ENCODE measurements around the gene PRR14L.
A peak's percentile ranks its signal among the peaks of the same experiment; 100 is the strongest.
"Not testable (repeated sequence)": the region's sequence is repeated elsewhere in the genome, so short reads cannot be mapped to it uniquely, and the experiment has no call there.

Gene PRR14L

DNA sequence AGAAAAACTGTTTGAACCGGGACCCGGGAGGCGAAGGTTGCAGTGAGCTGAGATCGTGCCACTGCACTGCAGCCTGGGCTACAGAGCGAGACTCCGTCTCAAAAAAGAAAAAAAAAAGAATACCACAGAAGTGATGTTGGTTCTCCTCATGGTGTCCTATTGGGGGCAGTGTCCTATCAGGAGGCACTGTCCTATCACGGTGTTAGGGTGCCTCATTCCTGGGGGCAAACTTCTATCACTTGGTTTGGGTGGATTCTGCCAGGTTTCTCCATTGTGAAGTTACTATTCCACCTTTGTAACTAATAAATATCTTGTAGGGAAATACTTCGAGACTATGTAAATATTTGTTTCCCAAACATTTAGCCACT lies 19.6 kb downstream of the PRR14L start:
- H3K27ac ChIP-seq, result no peak overlapping the region
- TF ChIP-seq ZFX (IDR thresholded peaks at IDR 0.05; ENCODE audit: borderline replicate concordance) (no peak), CTCF (IDR thresholded peaks at IDR 0.05) (peak; percentile 61)

GRCh38 chr22:31728857-31729256 lies 21.1 kb downstream of the PRR14L start:
- TF ChIP-seq CTCF (IDR thresholded peaks at IDR 0.05) (no peak), ZFX (IDR thresholded peaks at IDR 0.05; ENCODE audit: borderline replicate concordance) (no peak)

DNA sequence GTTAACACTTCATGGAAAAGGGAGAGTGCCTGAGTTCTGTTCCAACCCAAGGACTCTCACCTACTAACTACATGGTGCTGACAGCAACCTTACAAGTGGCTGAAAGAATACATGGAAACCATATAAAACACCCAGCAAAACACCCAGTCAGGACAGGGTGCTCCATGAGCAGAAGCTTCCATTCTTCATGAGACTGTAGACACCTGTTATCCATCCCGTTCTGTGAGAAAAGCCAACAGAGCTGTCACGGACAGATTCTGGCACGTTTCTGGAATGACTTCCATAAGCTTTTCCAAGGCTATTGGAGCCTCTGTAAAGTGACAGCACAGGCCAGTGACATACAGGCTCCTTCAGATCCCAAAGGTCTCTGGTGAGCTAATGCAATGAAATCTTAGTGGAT lies 23.2 kb downstream of the PRR14L start:
- TF ChIP-seq ZFX (IDR thresholded peaks at IDR 0.05; ENCODE audit: borderline replicate concordance) (no peak), CTCF (IDR thresholded peaks at IDR 0.05) (no peak)
- no peak overlapping the region for H3K27ac ChIP-seq

More at GRCh38 chr22:31728857-31729256, 21.1 kb downstream of the PRR14L start:
- no peak overlapping the region for H3K27ac ChIP-seq

GRCh38 chr22:31723723-31724122 lies 26.2 kb downstream of the PRR14L start:
- H3K27ac ChIP-seq, result no peak overlapping the region
- TF ChIP-seq ZFX (IDR thresholded peaks at IDR 0.05; ENCODE audit: borderline replicate concordance) (no peak), CTCF (IDR thresholded peaks at IDR 0.05) (no peak)

DNA sequence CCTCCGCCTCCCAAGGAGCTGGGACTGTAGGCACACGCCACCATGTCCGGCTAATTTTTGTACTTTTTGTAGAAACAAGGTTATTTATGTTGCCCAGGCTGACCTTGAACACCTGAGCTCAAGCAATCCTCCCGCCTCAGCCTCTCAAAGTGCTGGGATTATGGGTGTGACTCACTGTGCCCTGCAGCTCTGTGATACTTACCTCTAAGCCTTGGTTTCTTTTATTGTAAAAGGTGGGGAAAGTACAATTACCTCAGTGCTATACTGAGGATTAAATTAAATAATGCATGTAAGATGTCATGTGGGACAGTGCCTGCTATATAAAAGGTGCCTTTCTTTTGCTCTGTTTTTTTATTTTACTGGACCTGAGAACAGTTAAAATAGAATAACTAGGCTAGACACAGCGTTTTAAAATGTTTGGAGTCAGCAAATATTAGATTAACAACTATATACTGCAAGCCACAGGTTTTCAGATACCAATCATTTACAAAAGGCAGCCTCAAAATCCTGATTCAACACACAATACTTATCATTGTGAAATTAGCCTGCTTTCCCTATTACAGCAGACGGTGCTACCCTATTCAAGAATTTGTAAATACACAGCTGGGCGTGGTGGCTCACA lies 30.0 kb downstream of the PRR14L start:
- H3K27ac ChIP-seq, result no peak overlapping the region
- TF ChIP-seq CTCF (IDR thresholded peaks at IDR 0.05), result no peak
- no peak for TF ChIP-seq ZFX (IDR thresholded peaks at IDR 0.05; ENCODE audit: borderline replicate concordance)

GRCh38 chr22:31715147-31715778 lies 34.7 kb downstream of the PRR14L start:
- TF ChIP-seq ZFX (IDR thresholded peaks at IDR 0.05; ENCODE audit: borderline replicate concordance) (no peak), CTCF (IDR thresholded peaks at IDR 0.05) (no peak)
- no peak overlapping the region for H3K27ac ChIP-seq

DNA sequence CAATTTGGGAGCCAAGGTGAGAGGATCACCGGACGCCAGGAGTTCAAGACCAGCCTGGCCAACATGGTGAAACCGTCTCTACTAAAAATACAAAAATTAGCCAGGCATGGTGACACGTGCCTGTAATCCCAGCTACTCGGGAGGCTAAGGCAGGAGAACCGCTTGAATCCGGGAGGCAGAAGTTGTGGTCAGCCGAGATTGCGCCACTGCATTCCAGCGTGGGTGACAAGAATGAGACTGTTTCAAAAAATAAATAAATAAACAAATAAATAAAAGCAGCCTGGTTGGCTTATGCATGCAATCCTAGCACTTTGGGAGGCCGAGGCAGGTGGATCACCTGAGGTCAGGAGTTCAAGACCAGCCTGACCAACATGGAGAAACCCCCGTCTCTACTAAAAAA lies 38.7 kb downstream of the PRR14L start:
- H3K27ac ChIP-seq, result not testable (repeated sequence)

DNA sequence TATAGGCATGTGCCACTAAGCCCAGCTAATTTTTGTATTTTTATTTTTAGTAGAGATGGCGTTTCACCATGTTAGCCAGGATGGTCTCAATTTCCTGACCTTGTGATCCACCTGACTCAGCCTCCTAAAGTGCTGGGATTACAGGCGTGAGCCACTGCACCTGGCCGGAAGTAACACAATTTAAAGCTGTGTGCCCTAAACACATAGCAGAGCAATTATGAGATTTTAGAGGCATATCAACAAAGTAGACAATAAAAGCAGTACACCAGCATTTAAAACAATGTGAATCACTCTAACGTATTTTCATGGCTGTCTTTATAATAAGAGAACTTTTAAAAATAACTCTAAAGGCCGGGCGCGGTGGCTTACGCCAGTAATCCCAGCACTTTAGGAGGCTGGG lies 42.4 kb downstream of the PRR14L start:
- no peak overlapping the region; the same call in 1 of the 2 replicates for H3K27ac ChIP-seq
- no peak for TF ChIP-seq ZFX (IDR thresholded peaks at IDR 0.05; ENCODE audit: borderline replicate concordance)
- no peak for TF ChIP-seq CTCF (IDR thresholded peaks at IDR 0.05)

Measured in 22Rv1 (cell line).